ENCODE results near the gene EGR1.

GRCh38 chr5:138467711-138468132 is 2.4 kb downstream of the EGR1 start:
- TF ChIP-seq CTCF (IDR thresholded peaks at IDR 0.05) (no peak), POLR2A (IDR thresholded peaks at IDR 0.05) (no peak), POLR2AphosphoS5 (IDR thresholded peaks at IDR 0.05) (peak in 1 of 3 donors; percentile 84)
